SK-N-SH (cell line): ENCODE data around the gene RNF212B. TPM values are rescaled to one million over a fixed set of nuclear protein-coding genes. Genes with fewer than 3 reads are reported as not detected.
A peak's percentile ranks its signal among the peaks of the same experiment; 100 is the strongest.

ENCODE experiments used
- CTCF ChIA-PET: fragments of 300-600, 350-600 bp; formaldehyde crosslinking; extraction: SDS; loops from one replicate; lab custom pipeline; 2021; lab: Yijun Ruan, JAX
- POLR2A ChIA-PET: fragments of 350-600 bp; sonication (Branson Sonifier 250); formaldehyde crosslinking; extraction: SDS; loops from one replicate; lab custom pipeline; 2020; ENCODE audit warnings: antibody characterized with exemption, inconsistent platforms; lab: Yijun Ruan, JAX
- DNase-seq: peaks from one replicate; pipeline ENCODE4 v3.0.0; 2012
- H2AFZ ChIP-seq: fragments of 200-600 bp; sonication (generic); 2 replicates; pipeline ENCODE4 v1.8.1; 2016; ENCODE audit warnings: antibody characterized with exemption, mild to moderate bottlenecking, low read depth
- H3F3A ChIP-seq: fragments of 200-600 bp; sonication (generic); replicated peaks from 2 replicates; pipeline ENCODE3; 2016; ENCODE audit warnings: antibody characterized with exemption, mild to moderate bottlenecking; ENCODE audit not compliant: insufficient read depth
- H3K27ac ChIP-seq, 2 experiments: fragments of 200-500 bp in 1 of 2; fragments of 200-600 bp in 1 of 2; sonication (Bioruptor generic) in 1 of 2; sonication (generic), shearing (Covaris generic) in 1 of 2; 2 replicates each; pipeline versions ENCODE4 v1.5.1 to v1.6.1; 2014 to 2016; ENCODE audit warnings: low read depth in 2 of 2, inconsistent platforms in 1 of 2, low read length in 1 of 2, mild to moderate bottlenecking in 1 of 2, mixed read lengths in 1 of 2
- H3K27me3 ChIP-seq: fragments of 200-600 bp; sonication (generic), shearing (Covaris generic); 2 replicates; pipeline ENCODE4 v1.6.1; 2016; ENCODE audit warnings: mixed run types; ENCODE audit not compliant: insufficient read depth
- H3K36me3 ChIP-seq, 2 experiments: fragments of 200-500 bp in 1 of 2; fragments of 200-600 bp in 1 of 2; sonication (Bioruptor generic) in 1 of 2; sonication (generic) in 1 of 2; replicated peaks in 1 of 2; 2 replicates each; pipeline versions ENCODE3 to v1.5.1; 2014 to 2016; ENCODE audit warnings: low read length in 1 of 2, mild to moderate bottlenecking in 1 of 2; ENCODE audit not compliant: insufficient read depth in 2 of 2, control insufficient read depth in 1 of 2
- H3K4me1 ChIP-seq, 2 experiments: fragments of 200-500 bp in 1 of 2; fragments of 200-600 bp in 1 of 2; sonication (Bioruptor generic) in 1 of 2; sonication (generic), shearing (Covaris generic) in 1 of 2; 2 replicates each; pipeline versions ENCODE4 v1.5.1 to v1.6.1; 2014 to 2016; ENCODE audit warnings: low read depth in 1 of 2, low read length in 1 of 2, mixed run types in 1 of 2; ENCODE audit not compliant: insufficient read depth in 2 of 2, control insufficient read depth in 1 of 2
- H3K4me2 ChIP-seq: fragments of 200-600 bp; sonication (generic), shearing (Covaris generic); 2 replicates; pipeline ENCODE4 v1.6.1; 2017; ENCODE audit warnings: mixed run types
- H3K4me3 ChIP-seq, 2 experiments: fragments of 200-500 bp in 1 of 2; fragments of 200-600 bp in 1 of 2; sonication (Bioruptor generic) in 1 of 2; sonication (generic), shearing (Covaris generic) in 1 of 2; 2 replicates each; pipeline versions ENCODE4 v1.5.1 to v1.8.1; 2014 to 2016; ENCODE audit warnings: low read depth in 2 of 2, inconsistent platforms in 1 of 2, low read length in 1 of 2, mild to moderate bottlenecking in 1 of 2, mixed read lengths in 1 of 2, moderate library complexity in 1 of 2
- H3K79me2 ChIP-seq: fragments of 200-600 bp; sonication (generic); 2 replicates; pipeline ENCODE4 v1.8.1; 2017; ENCODE audit warnings: mild to moderate bottlenecking; ENCODE audit not compliant: insufficient read depth
- H3K9ac ChIP-seq: fragments of 200-600 bp; sonication (generic); 2 replicates; pipeline ENCODE4 v1.6.1; 2017; ENCODE audit warnings: mixed run types
- H3K9me2 ChIP-seq: fragments of 200-600 bp; sonication (generic); 2 replicates; pipeline ENCODE4 v1.6.1; 2017; ENCODE audit warnings: mixed run types
- H3K9me3 ChIP-seq: fragments of 200-600 bp; sonication (generic); 2 replicates; pipeline ENCODE4 v1.6.1; 2017; ENCODE audit warnings: mixed run types, mild to moderate bottlenecking, moderate library complexity
- H4K20me1 ChIP-seq: fragments of 200-600 bp; sonication (generic); 2 replicates; pipeline ENCODE4 v1.6.1; 2017; ENCODE audit warnings: mild to moderate bottlenecking, mixed run types; ENCODE audit not compliant: insufficient read depth
- ELF1 ChIP-seq: IDR thresholded peaks from 2 replicates; pipeline ENCODE4 v1.4.0; 2012
- EP300 ChIP-seq, 2 experiments: IDR thresholded peaks; 2 replicates each; pipeline versions ENCODE4 v1.4.0 to v1.6.1; 2012; ENCODE audit warnings: borderline replicate concordance in 1 of 2, low read depth in 1 of 2, low read length in 1 of 2
- REST ChIP-seq: IDR thresholded peaks from 2 replicates; pipeline ENCODE4 v1.6.1; 2012; ENCODE audit warnings: mild to moderate bottlenecking, low read depth, low read length, moderate library complexity
- TAF1 ChIP-seq: IDR thresholded peaks from 2 replicates; pipeline ENCODE4 v1.6.1; 2012; ENCODE audit warnings: low read depth, mild to moderate bottlenecking, low read length, moderate library complexity, borderline replicate concordance
- USF2 ChIP-seq: fragments of 150-350 bp; IDR thresholded peaks from 2 replicates; pipeline ENCODE4 v1.6.1; 2017; ENCODE audit warnings: antibody characterized with exemption, low read length, low read depth, borderline replicate concordance
- YY1 ChIP-seq: IDR thresholded peaks from 2 replicates; pipeline ENCODE4 v1.4.0; 2012; ENCODE audit warnings: low read depth, mild to moderate bottlenecking
- WGBS: methylation state at CpG from one replicate; pipeline ENCODE4 v1.1.6; 2017; ENCODE audit warnings: low lambda C conversion rate; 5-methylcytosine and 5-hydroxymethylcytosine counted together
- polyA plus RNA-seq, 3 experiments: library from polyadenylated mRNA; depleted of rRNA; stranded (reverse); fragments of >200 nt; gene quantifications; 2 replicates each; pipeline ENCODE4 v1.2.3, GENCODE V29; 2012

The RNF212B gene
- polyA plus RNA-seq, 1 of the 3 experiments (the other 2 are of a cell fraction) = not detected

DNA sequence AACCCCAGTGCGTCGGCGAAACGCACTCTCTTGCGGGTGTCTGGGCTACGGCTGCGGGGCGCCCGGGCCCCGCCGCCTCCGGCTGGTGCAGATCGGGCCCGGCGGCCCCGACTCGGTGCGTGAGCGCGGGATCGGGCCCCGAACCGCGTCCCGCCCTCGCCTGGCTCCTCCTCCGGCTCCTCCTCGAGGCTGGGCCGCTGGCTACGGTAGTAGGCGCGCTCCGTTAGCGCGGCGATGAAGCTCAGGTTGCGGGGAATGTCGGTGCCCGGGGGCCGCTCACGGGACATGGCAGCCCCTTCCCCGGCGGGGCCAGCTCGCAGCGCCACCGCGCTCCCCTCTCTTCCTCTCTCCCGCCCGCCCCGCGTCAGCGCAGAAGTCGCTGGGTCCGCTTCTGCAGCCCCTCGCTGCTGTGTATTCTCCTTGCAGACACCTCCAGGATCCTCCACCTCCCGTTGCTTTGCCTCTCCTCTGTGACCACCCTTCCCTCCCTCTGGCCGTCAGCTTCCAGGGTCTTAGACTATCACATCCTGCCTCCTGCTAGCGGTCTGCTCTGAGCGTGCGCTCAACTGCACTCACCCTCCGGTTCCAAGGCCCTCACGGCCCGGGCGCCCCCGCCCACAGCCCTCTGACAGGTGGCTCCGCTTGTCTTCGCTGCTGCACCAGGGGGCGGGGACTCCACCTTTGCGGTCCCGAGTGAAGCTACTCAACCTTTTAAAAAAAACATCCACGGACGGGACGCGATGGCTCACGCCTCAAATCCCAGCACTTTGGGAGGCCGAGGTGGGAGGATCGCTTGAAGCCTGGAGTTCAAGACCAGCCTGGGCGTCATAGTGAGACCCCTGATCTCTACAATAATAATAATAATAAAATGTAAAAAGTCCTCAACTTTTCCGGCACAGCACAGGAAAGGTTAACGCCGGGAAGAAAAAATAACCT lies 64.8 kb downstream of the RNF212B start, which contains the start of gene PPP1R3E:
Gene PPP1R3E (minus strand): TSS at position 570 of the 936 bp plus-strand sequence. CDS start 283 bp downstream, at position 287.
- no peaks in the 10 kb centered on the region for H4K20me1 ChIP-seq
- POLR2A ChIA-PET = interaction anchor here (0.7 to 1.6 kb wide), 3 partner anchors 18 to 207 kb away, joined by 4 to 7 read pairs (median 5); partner anchors contain the start of genes ACIN1, C14orf119 and PABPN1
- peaks cover 18 to 23% of the 10 kb centered on the region in 2 experiments; a peak in 3 of 4 replicates for H3K4me1 ChIP-seq
- 7% methylated on average over 31 of the region's 81 CpGs for WGBS
- H3K27ac ChIP-seq = peak within 1 kb of the TSS; percentile 88 to 93
- H3F3A ChIP-seq = peaks cover 27% of the 10 kb centered on the region
- peak within 1 kb of the TSS; percentile 74 for H3K9ac ChIP-seq
- DNase-seq = peak; percentile 68
- peak within 1 kb of the TSS; percentile 69 to 91 for H3K4me3 ChIP-seq
- 0 out of 2 replicates have a peak, but pooled peaks have one; percentile 14 for TF ChIP-seq TAF1
- TF ChIP-seq YY1 = 0 out of 2 replicates have a peak, but pooled peaks have one; percentile 8
- TF ChIP-seq ELF1 = 0 out of 2 replicates have a peak, but pooled peaks have one; percentile 3
- TF ChIP-seq EP300 (IDR thresholded peaks at IDR 0.05; ENCODE audit: borderline replicate concordance in 1 of 2, low read depth in 1 of 2, low read length in 1 of 2) = no peak
- TF ChIP-seq USF2 = no peak
- peak; percentile 11; the same call in 1 of the 2 replicates for TF ChIP-seq REST
- TF ChIP-seq, all 33 proteins: peak for 4
- peak within 1 kb of the TSS; percentile 89 for H2AFZ ChIP-seq
- H3K9me3 ChIP-seq = no peaks in the 10 kb centered on the region
- CTCF ChIA-PET = interaction anchor here (0.9 to 4.7 kb wide), 12 partner anchors 8 to 225 kb away, joined by 3 to 26 read pairs (median 8); partner anchors contain the start of genes HOMEZ and PABPN1
- H3K4me2 ChIP-seq = peak within 1 kb of the TSS; percentile 97
- peaks cover 19% of the 10 kb centered on the region for H3K79me2 ChIP-seq
- no peaks in the 10 kb centered on the region for H3K27me3 ChIP-seq
- H3K9me2 ChIP-seq = no peaks in the 10 kb centered on the region
- peaks cover 0 to 4% of the 10 kb centered on the region in 2 experiments for H3K36me3 ChIP-seq
